NCI-H345 treated with DMSO at 0.1 percent for 48 hours (cell line): Measurements from ENCODE around the gene PPA1.
"Not testable (repeated sequence)": the region's sequence is repeated elsewhere in the genome, so short reads cannot be mapped to it uniquely, and the experiment has no call there.

ENCODE experiments used
- DNase-seq: peaks from one replicate; lab custom pipeline; 2025; ENCODE audit not compliant: unreplicated experiment; lab: John Stamatoyannopoulos, UW

Gene PPA1

DNA sequence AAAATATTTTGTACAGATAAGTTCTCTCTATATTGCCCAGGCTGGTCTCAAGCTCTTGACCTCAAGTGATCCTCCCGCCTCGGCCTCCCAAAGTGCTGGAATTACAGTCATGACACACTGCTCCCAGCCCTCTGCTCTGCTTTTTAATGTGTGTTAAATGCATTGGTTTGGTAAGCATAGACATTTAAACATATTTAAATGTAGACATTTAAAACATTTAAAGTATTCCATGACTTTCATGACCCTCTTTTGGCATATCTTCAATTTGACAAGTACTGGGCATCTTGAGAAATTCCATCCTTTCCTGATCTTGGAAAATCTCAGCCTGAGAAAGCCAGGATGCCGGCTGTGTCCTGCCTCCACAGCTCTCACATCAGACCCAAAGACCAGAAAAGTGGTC lies 57.7 kb downstream of the PPA1 start:
- DNase-seq = no peak

DNA sequence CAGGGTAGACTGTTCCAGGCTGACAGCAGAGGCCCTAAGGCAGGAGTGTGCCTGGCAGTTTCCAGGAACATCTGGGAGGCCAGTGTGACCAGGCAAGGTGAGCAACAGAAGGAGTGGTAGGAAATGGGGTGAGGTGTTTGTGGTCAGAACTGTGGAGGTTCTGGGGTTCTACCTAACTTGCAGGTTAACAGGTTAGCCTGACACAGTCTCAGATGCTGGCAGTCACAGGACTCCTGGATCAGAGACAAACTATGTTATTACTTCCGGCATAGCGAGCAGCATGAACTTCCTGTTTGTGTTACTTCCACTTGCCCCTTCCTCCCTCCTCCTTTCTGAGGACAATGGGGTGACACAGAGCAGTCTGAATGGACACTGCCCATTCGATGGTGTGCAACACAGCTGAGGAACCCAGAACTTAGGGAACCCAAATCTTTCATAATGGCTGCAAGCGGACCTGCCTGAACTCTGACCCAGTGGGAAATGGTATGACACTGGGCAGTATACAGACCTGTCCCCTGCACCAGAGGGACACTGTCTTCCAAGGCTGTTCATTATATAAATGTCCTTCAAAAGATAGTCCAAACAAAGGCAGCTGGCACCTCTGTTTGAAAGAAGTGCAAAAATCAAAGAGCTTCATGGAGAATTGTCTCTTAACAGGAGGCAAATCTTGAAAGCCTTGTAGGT lies 59.0 kb downstream of the PPA1 start:
- DNase-seq = no peak

DNA sequence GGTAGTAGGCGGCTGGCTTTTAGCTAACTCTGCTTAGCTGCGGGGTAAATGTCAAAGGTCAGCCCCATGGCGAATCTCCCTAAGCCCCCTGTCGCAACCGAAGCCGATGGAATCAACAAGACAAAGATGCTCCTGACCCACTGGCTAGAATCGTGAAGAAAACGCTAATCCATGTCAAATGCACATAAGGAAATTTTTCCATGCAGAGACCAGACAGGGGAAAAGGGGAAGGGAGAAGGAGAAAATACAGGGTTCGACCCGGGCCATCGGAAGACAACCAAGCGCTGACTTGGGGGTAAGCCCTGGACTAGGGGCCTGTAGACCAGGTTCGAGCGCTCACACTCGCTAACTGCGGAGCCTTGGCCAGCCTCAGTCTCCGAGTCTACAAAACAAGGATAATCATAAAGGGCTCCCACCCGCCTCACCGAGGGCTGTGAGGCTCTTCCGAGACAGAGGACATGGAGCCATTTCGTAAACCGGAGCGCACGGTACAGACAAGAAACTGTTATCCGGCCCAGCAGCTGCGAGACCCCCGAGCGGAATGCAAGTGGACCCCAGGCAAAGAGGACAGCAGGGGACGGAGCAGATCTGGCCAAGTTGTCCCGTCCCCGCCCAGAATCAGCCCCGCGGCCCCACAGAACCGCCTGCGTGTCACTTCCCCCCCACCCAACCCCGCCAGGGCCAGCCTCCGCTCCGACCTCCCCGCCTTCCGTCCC lies 63.4 kb downstream of the PPA1 start:
- no peak for DNase-seq

DNA sequence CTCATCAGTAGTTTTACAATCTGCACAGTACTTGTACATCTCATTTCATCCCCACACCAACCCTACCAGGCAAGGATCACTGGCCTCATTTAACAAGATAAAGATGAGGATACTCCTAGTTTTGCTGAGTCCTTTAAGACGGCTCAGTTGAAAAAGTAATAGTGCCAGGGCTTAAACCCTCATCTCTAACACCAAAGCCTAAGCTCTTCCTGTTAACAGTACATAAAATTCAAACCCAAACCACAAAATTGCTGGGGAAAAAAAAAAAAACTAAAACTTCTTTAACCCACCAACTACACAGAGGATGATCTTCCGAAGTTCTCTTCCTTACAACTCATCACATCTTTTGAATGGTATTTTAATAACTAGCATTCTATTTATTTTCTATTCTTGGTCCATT lies 64.2 kb downstream of the PPA1 start:
- no peak for DNase-seq

GRCh38 chr10:70167246-70167645 lies 66.0 kb downstream of the PPA1 start:
- no peak for DNase-seq

GRCh38 chr10:70166394-70166793 lies 66.8 kb downstream of the PPA1 start:
- no peak for DNase-seq

DNA sequence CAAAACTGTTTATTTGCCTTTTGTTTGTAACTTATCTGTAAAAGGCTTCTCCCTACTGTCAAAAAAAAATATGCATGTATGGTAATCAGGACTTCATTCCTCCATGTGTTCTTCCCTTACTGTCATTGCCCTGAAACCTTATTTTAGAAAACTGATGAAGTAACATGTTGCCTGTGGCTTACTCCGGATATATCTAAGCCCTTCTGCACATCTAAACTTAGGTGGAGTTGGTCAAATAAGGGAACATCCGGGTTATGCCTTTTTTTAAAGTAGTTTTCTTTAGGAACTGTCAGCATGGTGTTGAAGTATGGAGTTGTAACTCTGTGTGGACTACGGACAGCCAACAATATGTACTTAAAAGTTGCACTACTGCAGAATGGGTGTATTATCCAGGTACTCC lies 69.1 kb downstream of the PPA1 start:
- no peak for DNase-seq

- DNase-seq = no peak
Observed at GRCh38 chr10:70163448-70163847, 69.8 kb downstream of the PPA1 start.

DNA sequence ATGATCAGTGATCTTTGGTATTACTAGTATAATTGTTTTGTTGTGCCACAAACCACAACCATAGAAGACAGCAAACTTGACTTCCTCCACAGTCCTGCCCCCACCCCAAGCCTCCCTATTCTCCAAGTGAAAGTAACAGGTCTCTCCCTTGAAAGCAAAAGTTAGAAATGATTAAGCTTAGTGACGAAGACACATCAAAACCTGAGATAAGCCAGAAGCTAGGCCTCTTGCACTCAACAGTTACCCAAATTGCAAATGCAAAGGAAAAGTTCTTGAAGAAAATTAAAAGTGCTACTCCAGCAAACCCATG lies 70.4 kb downstream of the PPA1 start:
- no peak for DNase-seq

- no peak for DNase-seq
Observed at GRCh38 chr10:70162151-70162891, 70.9 kb downstream of the PPA1 start.

- DNase-seq = no peak
Observed at GRCh38 chr10:70160798-70161197, 72.4 kb downstream of the PPA1 start.

DNA sequence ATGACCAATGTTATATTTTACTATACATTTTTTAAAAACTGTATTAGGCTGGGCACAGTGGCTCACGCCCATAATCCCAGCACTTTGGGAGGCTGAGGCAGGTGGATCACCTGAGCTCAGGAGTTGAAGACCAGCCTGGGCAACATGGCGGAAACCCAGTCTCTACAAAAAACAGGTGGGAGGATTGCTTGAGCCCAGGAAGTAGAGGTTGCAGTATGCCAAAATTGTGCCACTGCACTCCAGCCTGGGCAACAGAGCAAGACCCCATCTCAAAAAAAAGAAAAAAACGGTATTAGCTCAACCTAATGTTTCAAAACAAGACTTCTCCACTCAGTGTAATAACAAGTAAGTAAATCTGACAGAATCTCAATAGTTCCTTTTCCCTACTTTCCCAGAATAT lies 73.9 kb downstream of the PPA1 start:
- not testable (repeated sequence) for DNase-seq

DNA sequence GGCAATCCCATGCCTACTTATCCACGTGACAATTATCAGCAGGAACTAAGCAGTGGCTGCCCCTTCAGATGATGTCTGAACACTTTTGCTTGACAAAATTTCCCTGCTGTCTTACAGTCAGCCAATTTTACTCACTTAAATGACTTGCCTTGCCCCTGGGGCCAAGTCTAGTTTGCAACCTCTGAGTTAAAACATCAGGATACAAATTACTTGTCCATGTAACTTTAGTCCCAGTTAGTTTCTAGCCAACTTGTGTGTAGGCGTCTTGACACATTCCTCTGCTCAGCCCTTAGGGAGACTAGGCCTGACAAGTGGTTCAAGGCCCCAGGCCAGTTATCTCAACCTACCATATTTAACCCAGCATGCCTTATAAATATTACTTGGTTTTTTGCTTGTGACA lies 75.1 kb downstream of the PPA1 start:
- DNase-seq = no peak

- DNase-seq = no peak
Observed at GRCh38 chr10:70155255-70155838, 77.9 kb downstream of the PPA1 start.
